IPS-18c (cell line): Measurements from ENCODE around the gene ZNF24.

Source experiments
- H3K4me3 ChIP-seq: 2 replicates; pipeline ENCODE4 v1.7.0; 2013; ENCODE audit warnings: low read depth, mild to moderate bottlenecking, low read length, moderate library complexity; ENCODE audit not compliant: insufficient read depth
- H3K9me3 ChIP-seq: one replicate; pipeline ENCODE4 v1.6.1; 2013; ENCODE audit warnings: mild to moderate bottlenecking, low read length, moderate library complexity; ENCODE audit not compliant: control insufficient read depth, insufficient read depth

ZNF24 gene

DNA sequence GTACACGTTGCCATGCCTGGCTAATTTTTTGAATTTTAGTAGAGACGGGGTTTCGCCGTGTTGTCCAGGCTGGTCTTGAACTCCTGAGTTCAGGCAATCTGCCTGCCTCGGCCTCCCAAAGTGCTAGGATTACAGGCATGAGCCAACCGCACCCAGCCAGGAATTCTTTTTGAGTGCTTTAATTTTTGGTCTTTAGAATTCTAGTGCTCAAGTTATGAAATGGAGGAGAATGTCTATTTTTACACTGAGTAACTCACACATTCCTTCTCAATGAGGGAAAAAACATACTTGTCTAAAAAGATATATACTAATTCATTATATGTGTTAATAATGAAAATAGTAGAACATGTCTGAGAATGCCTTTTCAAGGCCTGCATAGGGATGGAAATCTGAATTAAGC is 24.4 kb upstream of the ZNF24 start:
- H3K4me3 ChIP-seq: no peak overlapping the region
- no peaks in the 10 kb centered on the region for H3K9me3 ChIP-seq

DNA sequence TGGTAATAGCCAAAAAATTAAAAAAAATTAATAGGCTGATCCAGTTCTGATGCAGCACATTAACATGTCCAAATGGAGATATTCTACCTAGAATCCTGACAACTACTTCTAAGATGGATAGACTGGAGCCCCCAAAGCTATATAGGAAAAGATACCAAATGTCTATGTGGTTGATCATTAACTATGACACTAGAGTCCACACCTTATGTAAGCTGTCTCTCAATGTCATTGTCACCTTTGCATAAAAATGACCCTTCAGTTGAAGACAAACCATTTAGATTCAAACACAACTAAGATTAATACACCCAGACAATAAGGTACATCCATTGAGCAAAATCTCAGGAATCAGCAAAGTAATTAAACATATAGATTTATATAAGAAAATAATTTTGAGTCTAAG is 18.3 kb upstream of the ZNF24 start:
- Histone ChIP-seq H3K4me3 (no peak overlapping the region), H3K9me3 (no peaks in the 10 kb centered on the region)

DNA sequence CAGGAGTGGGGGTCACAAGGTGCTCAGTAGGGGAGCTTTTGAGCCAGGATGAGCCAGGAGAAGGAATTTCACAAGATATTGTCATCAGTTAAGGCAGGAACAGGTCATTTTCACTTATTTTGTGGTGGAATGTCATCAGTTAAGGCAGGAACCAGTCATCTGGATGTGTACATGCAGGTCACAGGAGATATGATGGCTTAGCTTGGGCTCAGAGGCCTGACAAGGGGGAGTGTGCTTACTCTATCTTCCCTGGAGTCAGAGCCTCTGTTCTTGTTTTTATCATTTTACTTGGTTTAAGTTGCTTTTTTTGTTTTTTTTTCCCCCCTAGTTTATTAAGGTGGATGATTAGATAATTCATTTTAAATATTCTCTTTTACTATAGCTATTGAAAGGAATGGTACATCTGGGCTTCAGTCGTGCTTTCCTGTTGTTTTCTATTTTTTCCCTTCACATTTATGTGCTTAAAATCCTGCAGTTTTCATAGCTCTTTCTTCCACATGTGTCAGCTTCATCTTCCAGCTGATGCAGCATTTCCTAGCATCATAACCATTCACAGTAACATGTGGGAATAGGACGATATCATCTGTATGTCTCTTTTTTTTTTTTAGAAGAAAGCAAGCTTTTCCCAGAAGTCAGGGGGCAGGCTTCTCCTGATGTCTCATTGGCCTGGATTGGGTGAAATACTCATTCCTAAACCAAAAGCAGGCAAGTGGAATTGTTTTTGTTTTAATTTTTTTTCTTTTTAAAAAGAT is 17.5 kb upstream of the ZNF24 start:
- no peak overlapping the region for H3K4me3 ChIP-seq
- H3K9me3 ChIP-seq: no peaks in the 10 kb centered on the region

DNA sequence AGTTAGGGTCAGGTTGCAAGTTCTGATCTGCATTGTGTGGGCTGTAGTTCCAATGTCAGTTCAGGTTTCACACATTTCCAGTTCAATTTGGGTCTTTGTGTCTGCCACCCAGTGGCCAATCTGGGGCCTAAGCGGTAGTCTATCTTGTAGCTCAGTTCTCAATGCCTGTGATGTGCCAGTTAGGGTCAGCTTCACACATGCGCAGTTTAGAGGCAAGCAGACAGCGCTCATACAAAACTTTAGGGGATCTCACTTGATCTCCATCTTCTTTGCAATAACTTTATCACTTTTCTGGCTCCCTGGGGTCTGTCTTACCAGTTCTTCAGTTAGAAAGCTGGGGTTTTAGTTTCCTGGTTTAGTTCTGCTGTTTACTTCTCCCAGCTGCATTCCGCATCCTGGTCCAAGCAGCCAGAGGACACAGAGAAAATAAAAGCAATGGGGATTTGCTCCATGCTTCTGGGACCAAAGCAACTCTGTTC is 11.0 kb upstream of the ZNF24 start:
- Histone ChIP-seq H3K4me3 (no peak overlapping the region), H3K9me3 (peaks cover 6% of the 10 kb centered on the region)

DNA sequence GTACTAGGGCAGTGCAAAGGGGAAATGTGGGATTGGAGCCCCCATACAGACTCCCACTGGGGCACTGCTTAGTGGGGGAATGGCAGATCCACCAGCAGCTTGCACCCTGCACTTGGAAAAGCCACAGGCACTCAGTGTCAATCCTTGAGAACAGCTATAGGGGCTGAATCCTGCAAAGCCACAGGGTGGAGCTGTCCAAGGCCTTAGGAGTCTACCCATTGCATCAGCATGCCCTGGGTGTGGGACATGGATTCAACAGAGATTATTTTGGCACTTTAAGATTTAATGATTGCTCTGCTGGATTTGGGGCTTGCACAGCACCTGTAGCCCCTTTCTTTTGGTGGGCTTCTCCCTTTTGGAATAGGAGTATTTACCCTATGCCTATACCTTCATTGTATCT is 8.6 kb upstream of the ZNF24 start:
- Histone ChIP-seq H3K4me3 (no peak overlapping the region), H3K9me3 (peaks cover 6% of the 10 kb centered on the region)

DNA sequence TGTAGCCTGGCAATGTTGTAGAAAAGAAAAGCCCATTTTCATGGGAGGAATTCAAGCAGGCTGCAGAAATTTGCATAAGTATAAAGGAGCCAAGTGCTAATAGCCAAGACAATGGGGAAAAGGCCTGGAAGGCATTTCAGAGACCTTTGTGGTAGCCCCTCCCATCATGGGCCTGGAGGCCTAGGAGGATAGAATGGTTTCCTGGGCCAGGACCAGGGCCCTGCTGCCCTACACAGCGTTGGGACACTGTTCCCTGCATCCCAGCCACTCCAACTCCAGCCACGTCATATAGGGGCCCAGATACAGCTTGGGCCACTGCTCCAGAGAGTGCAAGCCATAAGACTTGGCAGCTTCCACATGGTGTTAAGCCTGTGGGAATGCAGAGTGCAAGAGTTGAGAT is 8.1 kb upstream of the ZNF24 start:
- H3K4me3 ChIP-seq: no peak overlapping the region; the same call in 1 of the 2 replicates

DNA sequence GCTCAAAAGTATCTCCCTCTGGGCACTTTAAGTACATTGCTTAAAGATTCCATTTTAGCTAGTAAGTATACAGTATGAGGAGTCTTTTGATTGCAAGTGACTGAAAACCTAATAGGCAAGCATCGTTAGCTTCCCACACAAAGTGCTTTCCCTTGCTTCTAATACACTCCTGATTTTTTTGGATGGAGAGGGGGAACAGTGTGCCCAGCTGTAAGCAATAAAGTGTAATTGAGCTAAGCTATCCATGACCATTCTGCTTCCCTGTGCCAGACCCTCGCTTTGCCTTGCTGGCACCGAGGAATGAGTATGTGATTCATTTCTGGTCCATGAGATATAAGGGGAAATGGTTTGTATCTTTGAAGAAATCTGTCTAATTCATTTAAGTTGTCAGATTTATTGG is 3.8 kb upstream of the ZNF24 start:
- no peak overlapping the region for H3K4me3 ChIP-seq
- H3K9me3 ChIP-seq: peaks cover 6% of the 10 kb centered on the region

More for the DNA sequence above, 8.1 kb upstream of the ZNF24 start:
- H3K9me3 ChIP-seq: peaks cover 6% of the 10 kb centered on the region

DNA sequence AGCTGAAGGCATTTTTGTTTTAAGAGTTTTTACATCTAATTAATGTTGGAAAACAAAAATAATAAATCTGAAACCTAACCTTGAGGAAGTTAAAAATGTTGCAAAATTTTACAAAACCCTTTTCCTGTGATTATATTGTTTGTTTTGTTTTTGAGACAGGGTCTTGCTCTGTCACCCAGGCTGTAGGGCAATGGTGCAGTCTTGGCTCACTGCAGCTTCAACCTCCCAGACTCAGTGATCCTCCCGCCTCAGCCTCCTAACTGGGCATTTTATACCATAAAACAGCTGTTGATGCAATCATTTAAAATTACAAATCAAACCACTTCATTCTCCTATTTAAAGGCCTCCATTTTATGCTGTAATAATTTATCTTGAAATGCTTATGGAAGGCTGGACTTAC is 1.7 kb upstream of the ZNF24 start:
- Histone ChIP-seq H3K9me3 (no peaks in the 10 kb centered on the region), H3K4me3 (no peak overlapping the region)

DNA sequence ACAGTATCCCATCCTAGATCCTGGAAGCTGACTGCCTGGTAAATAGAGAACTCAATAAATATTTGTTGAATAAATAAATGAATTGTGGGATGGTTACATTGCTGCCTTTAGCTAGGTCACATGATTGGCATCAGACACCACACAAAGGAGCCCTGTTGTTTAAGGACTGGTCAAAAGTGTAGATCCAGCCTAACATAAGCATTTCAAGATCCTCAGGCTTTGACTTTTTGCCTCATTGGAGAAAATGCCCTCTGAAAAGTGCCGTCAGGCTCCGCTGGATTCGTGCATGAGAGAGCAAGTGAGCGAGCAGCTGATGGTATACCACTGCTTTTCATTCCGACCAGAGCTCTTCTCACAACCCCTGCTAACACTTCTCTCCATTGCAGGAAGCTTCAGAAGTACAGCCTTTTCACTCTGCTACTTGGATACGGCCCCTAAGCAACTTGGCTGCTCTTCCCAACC is 1.3 kb upstream of the ZNF24 start:
- H3K4me3 ChIP-seq: no peak overlapping the region
- no peaks in the 10 kb centered on the region for H3K9me3 ChIP-seq

DNA sequence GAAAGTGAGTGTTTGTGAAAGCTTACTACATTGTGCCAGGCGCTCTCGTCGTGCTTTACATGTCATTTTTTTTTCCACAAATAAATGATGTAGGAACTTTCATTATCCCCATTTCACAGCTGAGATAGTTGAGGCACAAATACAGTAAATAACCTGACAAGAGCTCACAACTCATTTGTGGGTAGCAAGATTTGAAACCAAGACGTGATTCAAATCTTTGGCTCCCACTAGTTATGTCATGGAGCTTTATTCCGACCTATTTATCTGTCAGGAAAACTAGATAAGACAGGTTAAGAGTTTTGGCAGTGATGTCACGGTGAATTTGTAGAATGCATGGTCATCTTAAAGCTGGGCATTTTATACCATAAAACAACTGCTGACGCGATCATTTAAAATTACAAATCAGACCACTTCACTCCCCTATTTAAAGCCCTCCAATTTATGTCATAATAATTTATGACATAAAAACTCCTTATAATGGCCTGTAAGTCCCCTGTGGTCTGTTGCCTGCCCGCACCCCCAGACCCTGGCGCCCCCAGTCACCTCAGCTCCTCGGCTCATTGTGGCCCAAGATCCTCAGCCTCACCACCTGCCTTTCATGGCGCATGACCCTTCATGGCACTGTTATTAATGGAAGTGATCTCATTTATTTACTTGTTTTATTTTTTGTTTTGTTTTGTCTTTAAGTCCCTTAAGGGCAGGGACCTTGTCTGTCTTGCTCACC is 678 bp upstream of the ZNF24 start:
- Histone ChIP-seq H3K9me3 (no peaks in the 10 kb centered on the region), H3K4me3 (peak overlapping the region; percentile 97; the same call in 1 of the 2 replicates)

DNA sequence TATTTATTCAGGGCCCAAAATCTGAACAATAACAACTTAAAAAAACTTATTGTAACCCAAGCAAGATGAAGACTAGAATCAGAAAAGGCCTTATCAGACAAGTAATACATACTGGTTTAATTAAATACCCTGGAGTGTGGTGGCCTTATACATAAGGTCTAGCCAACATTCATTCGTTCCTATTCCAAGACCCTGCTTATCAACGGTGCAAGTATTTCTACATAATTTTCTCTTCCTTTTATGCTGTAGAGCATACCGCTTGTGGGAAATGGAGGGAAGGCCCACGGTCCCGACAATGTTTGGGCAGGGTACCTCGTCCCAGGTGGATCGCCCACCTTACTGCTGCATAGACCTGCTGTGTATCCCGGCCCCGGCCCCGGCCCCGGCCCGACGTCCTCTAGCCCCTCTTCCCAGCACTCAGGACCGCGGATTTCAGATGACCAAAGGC is 708 bp downstream of the ZNF24 start:
- Histone ChIP-seq H3K4me3 (peak overlapping the region; percentile 97), H3K9me3 (no peaks in the 10 kb centered on the region)

DNA sequence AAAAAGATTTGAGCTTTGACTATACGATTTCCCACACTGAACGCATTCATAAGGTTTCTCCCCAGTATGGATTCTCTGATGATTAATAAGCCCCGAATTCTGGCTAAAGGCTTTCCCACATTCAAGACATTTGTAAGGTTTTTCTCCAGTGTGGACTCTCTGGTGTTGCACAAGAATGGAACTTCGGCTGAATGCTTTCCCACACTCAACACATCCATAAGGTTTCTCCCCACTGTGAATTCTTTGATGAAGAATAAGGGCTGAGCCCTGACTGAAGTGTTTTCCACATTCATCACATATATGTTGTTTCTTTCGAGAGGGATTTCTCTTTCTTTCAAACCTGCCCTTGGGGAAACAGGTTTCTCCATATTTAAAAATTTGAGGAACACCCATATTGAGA is 6.9 kb downstream of the ZNF24 start:
- no peaks in the 10 kb centered on the region for H3K9me3 ChIP-seq
- no peak overlapping the region for H3K4me3 ChIP-seq

DNA sequence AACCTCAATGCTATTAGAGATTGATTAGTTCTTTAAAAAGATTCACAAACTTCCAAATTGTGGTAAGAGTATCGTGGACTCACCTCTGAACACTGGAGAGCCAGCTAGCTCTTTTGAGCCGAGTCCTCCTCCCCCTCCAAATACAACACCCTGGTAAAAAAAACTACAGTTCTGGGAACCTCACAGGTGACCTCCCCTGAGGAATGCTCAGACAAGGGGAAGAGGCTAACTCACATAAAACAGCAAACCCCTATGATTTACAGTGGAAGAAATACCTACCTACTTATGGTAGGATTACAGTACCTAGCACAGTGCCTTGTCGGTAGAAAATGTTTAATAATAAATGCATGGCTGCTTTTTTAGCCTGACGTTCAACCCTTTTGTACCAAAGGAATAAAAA is 8.4 kb downstream of the ZNF24 start:
- Histone ChIP-seq H3K9me3 (no peaks in the 10 kb centered on the region), H3K4me3 (no peak overlapping the region)

DNA sequence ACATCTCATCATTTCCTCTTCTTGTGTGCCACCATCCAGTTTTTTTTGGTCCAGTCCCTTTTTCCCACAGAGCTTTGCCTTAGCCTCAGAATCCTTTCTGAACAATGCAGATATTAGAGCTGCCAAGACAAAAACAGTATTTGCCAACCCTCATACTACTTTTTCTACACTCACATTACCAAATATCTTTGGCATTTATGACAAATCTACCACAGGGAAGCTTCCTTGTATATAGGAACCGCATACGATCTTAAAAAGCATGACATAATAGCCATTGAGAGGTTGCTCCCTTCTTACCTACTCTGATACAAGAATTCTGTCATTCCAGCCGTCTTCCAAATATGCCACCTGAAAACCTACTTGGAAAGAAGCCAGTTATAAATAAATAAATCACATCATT is 9.4 kb downstream of the ZNF24 start:
- Histone ChIP-seq H3K4me3 (no peak overlapping the region), H3K9me3 (no peaks in the 10 kb centered on the region)

DNA sequence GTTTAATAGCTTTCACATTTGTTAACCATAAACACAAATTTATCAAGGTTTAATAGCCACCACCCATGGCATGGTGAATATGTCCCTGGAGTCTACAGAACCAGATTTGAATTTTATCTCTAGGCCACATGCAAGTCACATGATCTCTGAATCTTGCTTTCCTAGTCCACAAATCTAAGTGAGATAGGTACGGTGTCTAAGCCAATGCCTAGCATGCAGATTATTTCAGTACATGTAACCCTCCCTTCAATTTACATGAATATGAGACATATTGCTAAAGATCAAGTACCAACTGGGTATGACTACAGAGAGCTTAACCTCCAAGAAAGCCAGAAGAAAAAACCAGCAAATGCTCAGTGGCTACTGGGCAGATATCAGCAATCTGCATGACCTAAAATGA is 10.0 kb downstream of the ZNF24 start:
- H3K4me3 ChIP-seq: no peak overlapping the region
- no peaks in the 10 kb centered on the region for H3K9me3 ChIP-seq

DNA sequence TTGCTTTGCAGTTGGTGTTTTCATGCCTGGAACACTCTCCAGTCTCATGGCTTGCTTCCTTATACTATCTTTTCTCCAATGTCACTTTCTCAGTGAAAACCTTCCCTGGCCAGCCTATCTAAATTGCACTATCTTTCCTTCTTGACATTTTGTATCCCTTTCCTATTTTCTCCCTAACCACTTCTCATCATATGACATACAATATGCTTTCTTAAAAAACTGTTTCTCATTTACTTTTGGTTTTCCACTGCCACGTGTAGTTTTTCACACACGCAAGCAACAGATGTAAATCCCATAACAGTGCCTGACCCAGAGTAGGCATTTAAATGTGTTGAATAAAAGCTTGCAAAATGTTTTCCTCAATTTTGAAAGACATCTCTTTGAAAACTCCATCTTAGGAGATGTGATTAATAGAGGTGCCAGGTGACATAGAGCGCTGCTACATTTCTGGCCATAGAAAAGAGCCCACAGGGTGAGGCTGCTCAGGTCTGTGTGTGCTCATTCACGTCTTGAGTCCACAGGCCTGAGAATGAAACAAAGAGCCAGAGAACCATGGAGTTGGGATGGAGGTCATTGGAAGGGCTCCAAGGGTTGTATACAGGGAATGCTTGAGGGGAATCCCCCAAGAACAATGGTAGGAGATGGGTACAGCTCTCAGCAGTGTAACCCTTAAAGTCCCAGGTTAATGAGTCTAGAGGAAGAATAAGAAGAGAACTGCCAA is 12.7 kb downstream of the ZNF24 start:
- Histone ChIP-seq H3K4me3 (no peak overlapping the region), H3K9me3 (no peaks in the 10 kb centered on the region)

DNA sequence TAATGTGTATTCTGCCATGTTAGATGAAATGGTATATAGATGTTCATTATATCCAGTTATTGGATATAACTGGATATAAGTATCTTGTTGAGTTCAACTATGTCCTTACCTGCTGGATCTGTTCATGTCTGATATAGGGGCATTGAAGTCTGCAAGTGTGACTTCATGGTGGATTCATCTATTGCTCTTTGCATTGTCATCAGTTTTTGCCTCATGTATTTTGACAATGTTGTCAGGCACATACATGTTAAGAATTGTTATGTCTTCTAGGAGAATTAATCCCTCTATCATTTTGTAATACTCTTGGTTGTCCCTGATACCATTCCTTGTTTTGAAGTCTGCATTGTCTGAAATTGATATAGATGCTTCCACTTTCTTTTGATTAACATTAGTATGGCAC is 15.4 kb downstream of the ZNF24 start:
- H3K4me3 ChIP-seq: no peak overlapping the region
- no peaks in the 10 kb centered on the region for H3K9me3 ChIP-seq
